Thyroid gland (tissue), 4 donors: ENCODE measurements around the gene SYCP1.

ENCODE experiments used
- POLR2A ChIP-seq, 2 donors: fragments of 450-650 bp; IDR thresholded peaks; one replicate each; pipeline ENCODE4 v1.6.1; 2017; ENCODE audit warnings: antibody characterized with exemption in 2 of 2, mild to moderate bottlenecking in 2 of 2, moderate library complexity in 1 of 2
- TF ChIP-seq, protein P1 (sequence below), 6 experiments: fragments of 200-600 bp in 3 of 6; fragments of 450-650 bp in 3 of 6; sonication (generic) in 3 of 6; IDR thresholded peaks; one replicate each; pipeline ENCODE4 v1.5.1; 2016 to 2019; ENCODE audit warnings: antibody characterized with exemption in 6 of 6, mild to moderate bottlenecking in 2 of 6, inconsistent platforms in 1 of 6, moderate library complexity in 1 of 6

GRCh38 chr1:114861384-114861783, 6.7 kb downstream of the SYCP1 start:
- TF ChIP-seq, protein P1, sequence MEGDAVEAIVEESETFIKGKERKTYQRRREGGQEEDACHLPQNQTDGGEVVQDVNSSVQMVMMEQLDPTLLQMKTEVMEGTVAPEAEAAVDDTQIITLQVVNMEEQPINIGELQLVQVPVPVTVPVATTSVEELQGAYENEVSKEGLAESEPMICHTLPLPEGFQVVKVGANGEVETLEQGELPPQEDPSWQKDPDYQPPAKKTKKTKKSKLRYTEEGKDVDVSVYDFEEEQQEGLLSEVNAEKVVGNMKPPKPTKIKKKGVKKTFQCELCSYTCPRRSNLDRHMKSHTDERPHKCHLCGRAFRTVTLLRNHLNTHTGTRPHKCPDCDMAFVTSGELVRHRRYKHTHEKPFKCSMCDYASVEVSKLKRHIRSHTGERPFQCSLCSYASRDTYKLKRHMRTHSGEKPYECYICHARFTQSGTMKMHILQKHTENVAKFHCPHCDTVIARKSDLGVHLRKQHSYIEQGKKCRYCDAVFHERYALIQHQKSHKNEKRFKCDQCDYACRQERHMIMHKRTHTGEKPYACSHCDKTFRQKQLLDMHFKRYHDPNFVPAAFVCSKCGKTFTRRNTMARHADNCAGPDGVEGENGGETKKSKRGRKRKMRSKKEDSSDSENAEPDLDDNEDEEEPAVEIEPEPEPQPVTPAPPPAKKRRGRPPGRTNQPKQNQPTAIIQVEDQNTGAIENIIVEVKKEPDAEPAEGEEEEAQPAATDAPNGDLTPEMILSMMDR (IDR thresholded peaks at IDR 0.05), result no peak
- no peak for TF ChIP-seq POLR2A (IDR thresholded peaks at IDR 0.05)
